Stimulated activated CD4-positive, alpha-beta T cell treated with anti-CD3 and anti-CD28 coated beads, Interleukin-4, amount 100 ng/mL, for 24 hours (primary cell): Measurements from ENCODE around the gene NAP1L5.

Experiments used
- DNase-seq: peaks from one replicate; pipeline ENCODE4 v3.0.0-alpha.2; 2020

The NAP1L5 gene

DNA sequence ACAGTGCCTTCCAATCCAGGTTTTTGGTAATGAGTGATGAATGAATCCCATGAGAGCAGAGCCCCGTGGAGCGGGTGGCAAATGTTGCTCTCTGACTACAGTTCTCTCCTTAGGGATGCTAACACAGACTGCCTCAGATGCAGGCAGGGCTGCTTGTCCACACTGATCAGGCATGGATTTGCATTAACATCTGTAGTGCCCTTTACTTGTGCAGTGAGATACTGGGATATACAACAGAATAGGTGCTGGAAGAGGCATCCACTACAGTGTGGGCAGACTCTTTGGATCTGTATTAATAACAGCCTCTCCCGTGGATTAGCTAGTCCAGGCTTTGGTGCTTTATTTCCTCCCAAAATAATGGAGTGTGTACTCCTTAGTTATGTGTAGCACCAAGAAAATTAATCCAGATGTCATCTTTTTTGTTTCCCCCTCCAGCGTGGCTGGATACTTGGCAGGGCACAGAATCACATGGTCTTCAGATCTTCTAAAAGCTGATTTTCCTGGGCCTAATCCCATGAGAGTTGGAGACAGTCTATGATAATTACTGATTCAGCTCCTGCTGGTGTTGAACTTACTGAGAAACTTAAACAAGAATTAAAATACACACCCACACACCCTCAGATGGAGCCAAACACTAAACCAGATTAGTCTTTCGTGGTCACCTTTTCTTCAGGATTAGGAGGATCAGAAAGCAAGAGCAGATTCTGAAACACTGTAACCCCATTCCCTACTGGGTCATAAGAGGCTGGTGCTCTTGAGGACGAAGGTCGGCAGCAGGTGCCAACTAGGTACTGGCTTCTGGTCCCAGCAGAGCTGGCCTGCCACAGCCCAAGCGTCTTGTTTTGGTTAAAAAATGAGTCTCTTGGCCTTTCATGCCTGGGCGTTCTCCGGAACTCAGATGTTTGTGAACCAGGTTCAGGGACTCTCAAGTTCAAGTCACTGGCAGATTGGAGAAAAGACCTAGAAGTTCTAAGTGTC, 23.1 kb upstream of the NAP1L5 start:
- no peak for DNase-seq

DNA sequence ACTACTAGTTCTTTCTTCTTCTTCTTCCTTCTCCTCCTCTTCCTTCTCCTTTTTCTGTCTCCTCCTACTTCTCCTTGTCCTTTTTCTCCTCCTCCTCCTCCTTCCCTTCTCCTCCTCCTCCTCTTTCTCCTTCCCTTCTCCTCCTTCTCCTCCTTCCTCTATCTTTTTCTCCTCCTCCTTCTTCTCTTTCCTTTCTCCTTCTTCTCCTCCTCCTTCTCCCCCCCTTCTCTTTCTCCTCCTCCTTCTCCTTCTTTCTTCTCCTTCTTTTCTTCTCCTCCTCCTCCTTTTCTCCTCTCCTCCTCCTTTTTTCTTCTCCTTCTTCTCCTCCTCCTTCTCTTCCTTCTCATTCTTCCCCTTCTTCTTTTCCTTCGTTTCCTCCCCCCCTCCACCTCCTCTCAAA, 21.8 kb upstream of the NAP1L5 start:
- no peak for DNase-seq

DNA sequence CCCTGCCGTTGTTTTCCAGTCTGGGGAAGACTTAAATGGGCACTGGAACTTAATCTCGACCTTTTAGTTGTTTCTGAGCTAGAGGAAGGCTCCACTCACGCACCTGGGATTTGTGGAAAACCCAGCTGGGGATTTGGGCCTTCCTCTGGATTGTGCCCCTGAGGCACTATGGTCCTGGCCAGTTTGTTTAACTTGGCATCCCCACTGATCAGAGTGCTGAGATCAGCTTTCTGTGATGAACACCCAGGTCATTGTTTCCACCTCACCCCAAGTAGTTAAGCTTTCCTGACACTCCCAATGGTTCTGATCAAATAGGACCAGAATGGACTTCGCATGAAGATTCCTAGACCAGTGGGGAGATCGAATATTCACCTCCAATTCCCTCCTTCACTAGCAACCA, 20.5 kb upstream of the NAP1L5 start:
- no peak for DNase-seq

DNA sequence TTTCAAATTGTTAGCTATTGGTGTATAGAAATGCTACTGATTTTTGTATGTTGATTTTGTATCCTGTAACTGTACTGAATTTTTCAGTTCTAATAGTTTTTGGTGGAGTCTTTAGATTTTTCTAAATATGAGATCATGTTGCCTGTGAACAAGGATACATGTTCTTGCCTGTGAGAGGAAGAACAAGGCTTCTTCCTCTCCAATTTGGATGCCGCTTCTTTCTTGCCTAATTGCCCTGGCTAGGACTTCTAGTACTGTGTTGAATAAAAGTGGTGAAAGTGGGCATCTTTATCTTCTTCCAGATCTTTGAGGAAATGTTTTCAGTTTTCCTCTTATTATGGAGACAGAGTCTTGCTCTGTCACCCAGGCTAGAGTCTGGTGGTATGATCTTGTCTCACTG, 16.2 kb upstream of the NAP1L5 start:
- no peak for DNase-seq

DNA sequence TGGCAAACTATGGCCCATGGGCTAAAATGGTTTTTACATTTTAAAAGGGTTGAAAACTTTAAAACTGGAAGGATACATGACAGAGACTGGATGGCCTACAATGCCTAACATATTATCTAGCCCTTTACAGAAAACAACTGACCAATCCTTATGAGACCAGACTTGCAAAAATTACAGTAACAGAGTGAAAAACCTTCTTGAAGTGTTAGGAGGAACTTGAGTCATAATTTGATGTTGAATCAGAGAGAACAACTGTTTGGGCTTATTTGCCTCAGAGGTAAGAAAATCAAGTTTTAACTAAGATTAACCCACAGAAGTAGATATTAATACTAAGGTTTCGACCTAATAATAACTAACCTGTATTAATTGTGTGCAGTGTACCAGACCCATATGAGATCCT, 12.4 kb upstream of the NAP1L5 start:
- DNase-seq: no peak

DNA sequence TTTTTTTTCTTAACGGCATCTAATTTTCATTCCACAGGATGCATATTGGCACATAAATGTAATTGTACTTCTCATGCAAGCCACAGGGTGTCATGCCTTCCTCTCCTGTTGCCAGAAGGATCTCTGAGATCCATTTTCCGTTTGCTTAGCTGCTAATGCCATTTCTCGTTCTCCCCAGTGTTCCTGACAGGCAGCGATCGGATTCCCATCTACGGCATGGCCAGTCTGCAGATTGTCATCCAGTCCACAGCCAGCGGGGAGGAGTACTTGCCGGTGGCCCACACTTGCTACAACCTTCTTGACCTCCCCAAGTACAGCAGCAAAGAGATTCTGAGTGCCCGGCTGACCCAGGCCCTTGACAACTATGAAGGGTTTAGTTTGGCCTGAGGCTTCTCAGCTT, 8.9 kb upstream of the NAP1L5 start:
- no peak for DNase-seq

DNA sequence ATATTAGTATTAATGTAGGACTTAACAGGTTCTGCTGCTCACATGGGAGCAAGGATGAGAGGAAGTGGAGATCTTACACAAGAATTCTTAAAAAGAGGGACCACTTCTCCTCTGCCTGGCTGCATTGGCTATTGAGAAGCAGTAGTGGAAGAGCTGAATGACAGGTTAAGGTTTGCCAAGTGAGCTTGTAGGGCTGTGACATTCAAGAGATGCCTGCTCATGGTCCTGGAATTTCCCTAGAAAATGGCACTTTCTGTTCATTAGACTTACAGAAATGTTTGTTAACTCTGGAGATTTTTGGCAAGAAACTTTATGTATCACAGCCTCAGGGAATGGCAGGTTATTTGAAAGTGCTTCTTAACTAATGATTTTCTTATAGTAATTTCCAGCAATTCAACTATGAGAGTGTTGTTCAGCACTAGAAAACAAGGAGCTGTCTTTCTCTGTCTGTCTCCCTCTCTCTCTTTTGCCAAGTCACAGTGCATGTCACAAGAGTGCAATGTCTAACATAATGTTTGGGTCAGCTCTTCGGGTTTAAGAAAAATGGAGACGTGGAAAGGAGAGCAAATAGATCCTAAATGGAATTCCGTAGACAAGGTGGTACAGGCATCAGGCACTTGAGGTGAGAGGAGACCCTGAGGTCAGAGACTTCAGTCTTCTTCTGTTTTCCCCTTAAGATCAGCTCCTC, 8.3 kb upstream of the NAP1L5 start:
- no peak for DNase-seq

DNA sequence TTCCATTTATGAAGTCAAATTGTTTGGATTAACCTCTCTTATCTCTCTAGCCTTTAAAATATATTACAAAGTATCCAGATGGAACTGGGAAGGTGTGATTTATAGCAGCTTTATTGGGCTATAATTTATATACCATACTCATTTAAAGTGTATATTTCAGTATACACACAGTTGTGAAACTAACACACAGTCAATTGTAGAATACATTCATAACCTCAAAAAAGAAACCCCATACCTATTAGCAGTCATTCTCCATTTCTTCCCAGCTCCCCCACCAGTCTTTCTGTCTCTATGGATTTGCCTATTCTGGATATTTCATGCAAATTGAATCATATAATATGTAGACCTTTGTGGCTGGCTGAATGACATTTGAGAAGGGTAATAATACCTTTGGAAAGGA, 7.6 kb upstream of the NAP1L5 start:
- no peak for DNase-seq

DNA sequence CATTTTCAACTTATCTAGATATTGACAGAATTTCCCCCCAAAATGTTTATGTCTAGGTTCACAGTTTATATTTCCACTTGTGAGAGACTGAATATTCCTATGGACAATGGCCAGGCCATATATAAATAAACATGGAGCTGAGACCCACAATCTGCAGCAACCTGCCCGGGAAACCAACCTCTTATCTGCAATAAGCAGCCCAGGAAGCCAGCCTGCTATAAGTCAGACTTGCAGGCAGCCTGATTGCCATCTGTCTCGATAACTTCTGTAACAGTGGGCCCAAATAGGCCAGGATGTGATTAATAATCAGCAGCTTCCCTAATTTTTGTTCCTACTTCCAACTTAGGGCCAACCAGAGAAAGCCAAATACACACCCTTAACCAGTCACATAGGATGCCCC, 5.2 kb upstream of the NAP1L5 start:
- no peak for DNase-seq

DNA sequence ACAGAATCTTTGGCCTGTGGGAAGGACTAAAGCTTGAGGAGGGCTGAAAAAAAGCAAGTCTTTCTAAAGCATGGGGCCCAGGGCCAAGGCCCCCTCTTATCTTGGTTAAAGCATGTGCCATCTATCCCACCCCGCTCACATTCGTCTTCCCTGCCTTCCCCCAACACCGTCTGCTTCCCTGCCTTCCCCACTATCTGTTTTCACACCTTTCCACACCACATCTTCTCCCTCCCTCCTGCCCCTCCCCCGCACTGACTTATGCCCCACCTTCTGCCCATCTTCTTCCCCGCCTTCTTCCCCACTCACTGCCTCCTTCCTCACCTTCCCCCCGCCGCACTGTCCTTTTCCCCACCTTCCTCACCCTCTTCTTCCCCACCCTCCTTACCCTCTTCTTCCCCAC, 890 bp upstream of the NAP1L5 start:
- no peak for DNase-seq

DNA sequence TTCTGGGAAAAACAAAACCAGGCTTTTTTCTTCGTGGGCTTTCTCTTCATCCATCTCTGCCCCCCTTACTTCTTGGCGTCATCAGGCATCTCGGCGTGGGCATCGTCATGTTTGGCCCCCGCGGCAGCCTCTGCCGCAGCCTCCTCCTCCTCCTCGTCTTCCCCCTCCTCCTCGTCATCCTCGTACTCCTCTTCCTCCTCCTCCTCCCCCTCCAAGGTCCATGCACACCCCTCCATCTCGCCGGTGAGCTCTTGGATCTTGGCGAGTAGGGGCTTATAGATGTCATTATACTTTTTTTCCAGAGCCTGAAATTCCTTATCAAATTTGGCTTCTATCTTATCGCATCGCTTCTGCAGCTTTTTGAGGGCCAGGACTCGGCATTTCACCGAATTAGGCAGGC, 488 bp downstream of the NAP1L5 start:
- peak; percentile 14 for DNase-seq

DNA sequence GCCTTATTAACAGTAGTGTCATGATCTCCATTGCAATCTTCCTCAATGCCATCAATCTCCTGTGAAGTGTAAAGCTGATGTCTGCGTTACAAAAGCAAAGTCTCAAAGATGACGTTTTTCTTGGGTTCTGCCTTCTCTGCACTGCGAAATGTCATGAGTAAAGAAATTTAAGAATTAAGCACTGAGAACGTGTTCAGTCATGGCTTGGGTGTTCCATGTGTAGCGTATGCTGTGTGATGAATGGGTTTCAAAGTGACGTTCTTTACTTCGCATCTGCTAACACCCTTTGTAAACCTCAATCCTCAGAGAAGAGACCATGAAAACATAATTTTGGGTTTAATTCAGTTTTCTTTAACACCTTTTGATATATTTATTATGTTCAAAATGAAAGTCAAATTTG, 999 bp downstream of the NAP1L5 start:
- DNase-seq: no peak

DNA sequence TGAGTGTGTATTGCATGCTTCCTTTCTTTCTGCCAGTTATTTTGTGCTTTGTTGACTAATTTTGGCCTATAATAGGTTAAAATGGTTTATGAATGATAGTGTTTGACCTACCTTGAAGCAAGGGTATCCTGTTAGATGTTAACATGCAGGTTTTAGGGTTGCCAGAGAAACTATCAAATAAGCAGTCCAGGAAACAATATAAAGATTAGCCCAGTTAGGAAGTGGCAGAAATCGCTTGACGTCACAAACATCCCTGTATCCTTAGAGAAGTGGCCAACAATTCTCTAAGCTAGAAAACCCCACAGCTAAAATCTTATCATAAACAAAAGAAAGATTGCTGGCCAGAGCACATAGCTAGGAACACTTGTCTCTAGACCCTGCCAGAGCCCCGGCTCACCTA, 3.8 kb downstream of the NAP1L5 start:
- DNase-seq: no peak

DNA sequence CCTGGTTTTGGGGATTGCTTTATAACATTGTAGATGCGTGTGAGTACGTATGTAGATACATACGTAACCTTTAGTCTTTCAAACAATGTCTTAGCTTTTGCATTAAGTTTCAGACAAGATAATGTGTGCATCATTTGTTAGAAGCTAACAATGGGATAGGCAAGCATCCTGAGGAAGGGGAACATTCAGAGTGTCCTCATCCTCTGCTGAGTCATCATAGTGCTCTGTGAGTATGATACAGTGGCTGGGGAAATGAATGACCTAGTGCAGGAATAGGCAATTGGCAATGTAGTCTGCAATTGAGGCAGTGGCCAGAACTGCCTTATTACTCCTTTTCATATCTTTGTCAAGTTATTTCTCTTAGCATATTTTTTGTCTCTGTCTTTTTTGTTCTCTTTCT, 7.3 kb downstream of the NAP1L5 start:
- no peak for DNase-seq

DNA sequence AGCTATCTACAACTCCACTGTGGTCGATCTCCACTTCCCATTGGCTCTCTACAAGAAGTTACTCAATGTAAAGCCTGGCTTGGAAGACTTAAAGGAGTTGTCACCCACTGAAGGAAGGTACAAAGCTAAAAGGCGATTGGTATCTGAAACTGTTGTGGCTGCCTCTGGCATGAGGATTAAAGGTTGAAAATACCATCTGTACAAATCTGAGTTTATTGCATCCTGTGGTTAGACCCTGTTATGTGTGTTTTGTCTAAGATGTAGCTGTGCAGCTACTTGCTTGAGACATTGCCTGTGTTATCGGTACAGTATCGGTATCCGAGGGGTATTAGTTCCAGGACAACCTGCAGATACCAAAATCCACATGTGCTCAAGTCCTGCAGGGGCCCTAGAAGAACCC, 16.4 kb downstream of the NAP1L5 start:
- no peak for DNase-seq

DNA sequence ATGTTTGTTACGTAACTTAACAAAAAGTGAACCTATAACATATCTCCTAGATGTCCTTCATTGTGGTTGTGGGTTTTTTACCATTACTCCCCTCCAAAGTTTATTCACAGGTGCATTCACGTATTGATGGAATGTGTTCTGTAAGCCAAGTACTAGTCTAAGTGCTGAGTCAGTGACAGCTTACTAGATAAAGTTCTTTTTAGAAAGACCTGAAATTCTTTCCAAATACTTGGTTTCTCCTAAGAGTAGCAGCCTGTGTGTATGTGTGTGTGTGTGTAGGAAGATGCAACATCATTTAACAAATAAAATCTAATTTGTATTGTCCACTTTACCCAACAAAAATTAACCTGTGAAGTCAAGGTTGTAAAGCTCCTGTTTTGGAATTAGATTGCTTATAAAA, 22.1 kb downstream of the NAP1L5 start:
- DNase-seq: no peak

DNA sequence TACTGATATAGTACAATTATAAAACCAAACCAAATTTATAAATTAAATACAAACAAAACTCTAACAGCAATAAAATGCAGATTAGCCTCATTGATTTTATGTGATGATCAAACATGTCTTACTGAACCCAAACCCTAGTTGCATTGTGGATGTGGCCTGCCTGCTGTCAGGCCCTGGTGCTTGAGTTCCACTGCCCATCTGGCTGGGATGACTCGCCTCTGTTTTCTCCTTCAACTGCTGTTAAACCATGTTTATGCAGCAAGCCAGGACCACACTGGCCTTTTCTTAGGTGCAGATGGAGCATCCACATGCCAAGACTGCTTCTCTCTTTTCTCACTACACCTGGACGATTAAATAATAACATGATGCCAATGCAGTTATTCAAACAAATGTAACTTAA, 22.6 kb downstream of the NAP1L5 start:
- DNase-seq: no peak

DNA sequence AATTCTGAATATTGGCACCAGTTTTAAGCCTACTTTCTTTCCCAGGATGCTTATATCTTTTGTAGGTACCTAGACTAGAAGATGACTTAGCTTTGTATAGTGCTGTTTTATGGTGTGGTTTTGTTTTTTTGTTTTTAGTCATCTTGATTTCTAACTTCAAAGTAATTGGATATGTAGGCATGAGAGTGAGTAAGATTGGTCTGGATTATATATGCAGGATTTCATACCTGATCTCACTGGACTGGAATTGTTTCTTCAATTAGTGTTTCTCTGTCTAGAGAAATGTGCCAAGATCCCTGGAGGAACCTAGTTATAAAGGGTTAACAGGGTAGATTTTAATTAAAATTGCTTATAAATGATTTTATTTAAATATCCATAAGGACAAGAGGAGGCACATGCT, 23.1 kb downstream of the NAP1L5 start:
- DNase-seq: no peak

DNA sequence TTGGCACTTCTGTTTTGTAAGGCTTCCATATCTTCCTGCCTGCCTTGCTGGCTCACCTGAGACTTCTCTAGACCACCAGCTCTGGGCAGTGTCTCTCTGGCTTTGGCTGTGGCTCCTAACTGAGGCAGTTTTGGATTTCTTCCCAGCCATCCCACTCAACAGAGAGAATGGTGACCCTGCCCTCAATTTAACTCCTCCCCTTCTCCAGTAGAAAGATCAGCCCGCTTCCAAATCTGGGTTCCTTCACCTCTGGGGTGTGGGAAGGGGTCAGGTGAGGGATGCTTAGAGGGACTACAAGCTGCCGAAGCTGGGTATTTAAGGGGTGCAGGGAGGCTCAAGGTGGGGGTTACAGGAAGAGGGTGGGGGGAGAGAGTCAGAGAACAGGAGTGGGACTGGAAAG, 23.7 kb downstream of the NAP1L5 start:
- no peak for DNase-seq

DNA sequence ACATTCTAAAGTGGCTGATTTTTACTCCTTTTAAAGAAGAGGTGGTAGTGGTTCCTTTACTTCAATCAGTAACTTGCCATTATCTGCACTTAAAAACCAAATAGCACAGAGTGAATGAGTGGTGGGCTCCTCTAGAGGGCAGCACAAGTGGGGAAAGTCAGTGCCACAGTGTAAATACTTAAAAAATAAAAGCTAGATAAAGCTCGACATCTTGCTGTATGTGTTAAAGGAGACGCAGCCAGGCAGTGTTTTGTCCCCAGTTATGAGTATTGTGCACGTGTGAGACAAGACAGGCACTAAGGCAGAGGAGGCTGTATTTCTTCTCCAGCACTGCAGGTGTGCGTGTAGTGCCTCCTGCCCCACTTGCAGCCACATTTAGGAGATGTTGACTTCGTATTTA, 24.6 kb downstream of the NAP1L5 start:
- DNase-seq: peak; percentile 30

DNA sequence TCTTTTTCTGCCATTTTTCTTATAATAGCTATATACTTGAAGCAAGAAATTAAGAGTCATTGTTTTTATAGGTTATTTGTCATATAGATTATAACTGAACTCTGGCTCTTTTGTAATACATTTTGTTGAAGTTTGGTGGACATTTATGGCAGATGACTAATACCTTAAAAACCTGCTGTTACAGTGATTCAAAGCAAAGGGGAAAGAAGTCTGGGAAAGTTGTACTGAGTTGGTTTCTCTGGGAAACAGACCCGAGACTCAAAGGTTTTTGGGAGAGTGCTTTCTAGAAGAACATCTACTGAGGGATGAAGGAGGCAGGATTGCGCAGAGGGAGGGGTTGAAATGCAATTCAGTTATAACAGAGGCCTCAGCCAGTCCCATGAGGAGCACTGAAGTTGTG, 35.9 kb downstream of the NAP1L5 start:
- DNase-seq: no peak

DNA sequence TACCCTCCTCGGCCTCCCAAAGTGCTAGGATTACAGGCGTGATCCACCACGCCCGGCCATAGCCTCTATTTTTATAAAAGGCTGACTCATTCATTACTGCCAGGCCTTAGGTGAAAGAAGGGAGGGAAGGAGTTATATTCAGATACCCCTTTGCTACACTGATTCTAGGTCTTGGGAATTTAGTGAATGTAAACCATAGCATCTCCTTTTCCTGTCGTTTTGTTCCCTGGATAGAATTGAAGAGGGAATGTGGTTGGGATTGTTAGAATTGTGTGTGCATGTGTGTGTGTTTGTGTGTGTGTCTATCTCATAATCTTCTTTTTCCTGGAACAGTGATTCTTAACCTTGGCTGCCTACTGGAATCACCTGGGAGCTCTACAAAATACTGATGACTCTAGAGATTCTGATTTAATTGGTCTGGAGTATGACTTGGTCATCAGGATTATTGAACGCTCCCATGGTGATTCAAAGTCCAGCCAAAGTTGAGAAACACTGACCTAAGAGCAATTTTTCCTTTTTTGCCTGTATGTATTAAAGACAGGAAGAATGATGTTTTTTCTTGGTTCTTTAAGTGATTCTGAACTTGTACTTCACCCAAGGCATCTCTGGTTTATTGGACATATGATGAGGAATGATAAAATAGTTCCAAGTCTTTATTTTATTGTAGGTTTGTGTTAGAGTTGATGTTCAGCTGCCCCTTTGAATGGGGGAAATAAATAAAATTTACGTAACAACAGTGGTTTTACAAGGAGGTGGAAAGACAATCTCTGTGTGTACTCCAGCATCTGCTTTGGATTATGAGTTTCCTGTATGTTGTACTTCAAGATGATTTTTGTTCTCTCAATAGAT, 37.0 kb downstream of the NAP1L5 start:
- no peak for DNase-seq

DNA sequence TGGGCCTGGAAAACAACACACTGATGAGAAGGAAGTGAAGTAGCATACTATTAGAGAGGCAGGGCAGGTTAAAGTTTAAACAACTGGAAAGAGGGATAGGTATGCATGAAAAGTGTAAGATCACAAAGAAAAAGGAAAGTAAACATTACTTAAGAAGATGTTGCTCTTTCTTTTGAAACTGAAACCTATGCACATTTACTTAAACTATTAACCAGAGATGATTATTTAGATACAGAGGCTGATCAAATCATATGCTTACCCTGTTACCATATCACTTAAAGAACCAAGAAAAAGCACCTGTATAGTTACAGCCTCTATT, 37.8 kb downstream of the NAP1L5 start:
- no peak for DNase-seq
